ENCODE data around the gene ZNHIT1. TPM values are rescaled to one million over a fixed set of nuclear protein-coding genes. Genes with fewer than 3 reads are reported as not detected.
A peak's percentile ranks its signal among the peaks of the same experiment; 100 is the strongest.

The ZNHIT1 gene
- total and polyA plus RNA-seq, 3 donors from 2014 or later: 48.3 to 58.4 (median 57.8) TPM

GRCh38 chr7:101244375-101245146, 26.6 kb downstream of the ZNHIT1 start, which contains the start of gene FIS1:
FIS1 (minus strand) TSS chr7:101245081; CDS start chr7:101245004, 77 bp downstream.
- intact Hi-C loops (cut with DNase I; ENCODE audit: low total_unique reads): no loop called here
- WGBS, 2 donors: 0 to 1% methylated on average over 15 to 45 of the region's 45 CpGs

GRCh38 chr7:101245147-101245668, 27.2 kb downstream of the ZNHIT1 start:
- DNase-seq: peak; percentile 35
- intact Hi-C loops (cut with DNase I; ENCODE audit: low total_unique reads): no loop called here

More at GRCh38 chr7:101244375-101245146, 26.6 kb downstream of the ZNHIT1 start, which contains the start of gene FIS1:
- TF ChIP-seq POLR2A (IDR thresholded peaks at IDR 0.05): peak; percentile 45
- peak in 2 of 3 experiments; percentile 89 to 91 for TF ChIP-seq CTCF (IDR thresholded peaks at IDR 0.05)
- Histone ChIP-seq H3K9me3 (no peaks in the 10 kb centered on the region), H3K36me3 (ENCODE audit: low read depth, missing control alignments) (no peaks in the 10 kb centered on the region), H3K4me1 (peaks cover 19% of the 10 kb centered on the region), H3K27ac (peak within 1 kb of the TSS; percentile 96 to 98), H3K27me3 (no peaks in the 10 kb centered on the region), H3K4me3 (peak within 1 kb of the TSS; percentile 67 to 85)
- peak; percentile 96 for DNase-seq

GRCh38 chr7:101248276-101248675, 30.3 kb downstream of the ZNHIT1 start:
- no peaks in the 10 kb centered on the region for H3K27me3 ChIP-seq
- H3K9me3 ChIP-seq: no peaks in the 10 kb centered on the region
- intact Hi-C loops (cut with DNase I; ENCODE audit: low total_unique reads): no loop called here
- TF ChIP-seq POLR2A (IDR thresholded peaks at IDR 0.05) (no peak), CTCF (IDR thresholded peaks at IDR 0.05) (no peak)
- WGBS, 2 donors: 78 to 96% methylated on average over 5 of the region's 5 CpGs
- peaks cover 15% of the 10 kb centered on the region for H3K4me1 ChIP-seq
- no peak overlapping the region for H3K4me3 ChIP-seq
- no peak overlapping the region for H3K27ac ChIP-seq
- no peak for DNase-seq
- H3K36me3 ChIP-seq (ENCODE audit: low read depth, missing control alignments): no peaks in the 10 kb centered on the region

More at GRCh38 chr7:101245147-101245668, 27.2 kb downstream of the ZNHIT1 start:
- TF ChIP-seq CTCF (IDR thresholded peaks at IDR 0.05) (no peak), POLR2A (IDR thresholded peaks at IDR 0.05) (no peak)
- Histone ChIP-seq H3K36me3 (ENCODE audit: low read depth, missing control alignments) (no peaks in the 10 kb centered on the region), H3K9me3 (no peaks in the 10 kb centered on the region), H3K27me3 (no peaks in the 10 kb centered on the region), H3K4me3 (peak overlapping the region; percentile 67 to 85), H3K27ac (peak overlapping the region; percentile 96 to 98), H3K4me1 (peaks cover 19% of the 10 kb centered on the region)
- 19 to 27% methylated on average over 26 to 32 of the region's 32 CpGs for WGBS, 2 donors

GRCh38 chr7:101250324-101250723, 32.4 kb downstream of the ZNHIT1 start:
- no peak for DNase-seq
- no peaks in the 10 kb centered on the region for H3K36me3 ChIP-seq (ENCODE audit: low read depth, missing control alignments)
- peaks cover 7% of the 10 kb centered on the region for H3K4me1 ChIP-seq
- WGBS, 2 donors: 87 to 90% methylated on average over 3 of the region's 3 CpGs
- TF ChIP-seq CTCF (IDR thresholded peaks at IDR 0.05) (no peak), POLR2A (IDR thresholded peaks at IDR 0.05) (no peak)
- no peaks in the 10 kb centered on the region for H3K9me3 ChIP-seq
- no peaks in the 10 kb centered on the region for H3K27me3 ChIP-seq
- no peak overlapping the region for H3K4me3 ChIP-seq
- H3K27ac ChIP-seq: no peak overlapping the region
- intact Hi-C loops (cut with DNase I; ENCODE audit: low total_unique reads): no loop called here

All from testis (tissue), 3 donors.